Activated B cell treated with CpG ODN at 0.5 μM for 24 hours (primary cell): ENCODE data around the gene SLC9A3. TPM values are rescaled to one million over a fixed set of nuclear protein-coding genes. Genes with fewer than 3 reads are reported as not detected.

Experiments
- ATAC-seq: fragments of 200-7000 bp; cut with Tn5 transposase; one replicate; pipeline ENCODE4 v1.10.0; 2021; ENCODE audit warnings: low read depth, mild to moderate bottlenecking, moderate library complexity
- CTCF ChIA-PET: fragments of 350-600 bp; sonication (Branson Sonifier 250); formaldehyde crosslinking; loops from one replicate; lab custom pipeline; 2021; ENCODE audit warnings: antibody characterized with exemption; lab: Charles Lee
- POLR2A ChIA-PET: fragments of 350-600 bp; sonication (Branson Sonifier 250); formaldehyde crosslinking; loops from one replicate; lab custom pipeline; 2021; ENCODE audit warnings: antibody characterized with exemption; lab: Charles Lee
- DNase-seq: peaks from one replicate; pipeline ENCODE4 v3.0.0; 2022
- H3K27ac Mint-ChIP-seq: one replicate; pipeline ENCODE4 v1.8.0; 2020; ENCODE audit warnings: mixed read lengths
- H3K27me3 Mint-ChIP-seq: one replicate; pipeline ENCODE4 v1.8.0; 2021; ENCODE audit warnings: mixed read lengths
- H3K36me3 Mint-ChIP-seq: one replicate; pipeline ENCODE4 v1.8.0; 2021; ENCODE audit warnings: low read depth, mixed read lengths
- H3K4me1 Mint-ChIP-seq: one replicate; pipeline ENCODE4 v1.8.0; 2021; ENCODE audit warnings: mixed read lengths
- H3K4me3 Mint-ChIP-seq: one replicate; pipeline ENCODE4 v1.8.0; 2020; ENCODE audit warnings: mild to moderate bottlenecking, mixed read lengths
- H3K9me3 Mint-ChIP-seq: one replicate; pipeline ENCODE4 v1.8.0; 2020; ENCODE audit warnings: mixed read lengths
- CTCF ChIP-seq: fragments of 200-600 bp; IDR thresholded peaks from one replicate; pipeline ENCODE4 v1.8.0; 2022; ENCODE audit warnings: antibody characterized with exemption, mild to moderate bottlenecking
- intact Hi-C: fragments of 100-400 bp; cut with micrococcal nuclease; formaldehyde crosslinking; loops from one replicate; pipeline ENCODE4 v1.15.1; 2024
- total RNA-seq: library from RNA; stranded (reverse); gene quantifications from 2 replicates; pipeline ENCODE4 v1.2.3, GENCODE V29; 2022

SLC9A3 gene
- total RNA-seq, 1 donor from 2014 or later: 0.20 TPM

GRCh38 chr5:463301-463700 is 60.9 kb downstream of the SLC9A3 start:
- ChIA-PET POLR2A (interaction anchor here (0.9 to 1.1 kb wide), 2 partner anchors 67 to 192 kb away, joined by 3 read pairs; no protein-coding TSS in a partner anchor), CTCF (no interaction called here)
- ATAC-seq (no peak), DNase-seq (peak; percentile 1)
- Mint-ChIP-seq H3K36me3 (peaks cover 61% of the 10 kb centered on the region), H3K27me3 (no peaks in the 10 kb centered on the region), H3K27ac (no peak overlapping the region), H3K4me3 (no peak overlapping the region), H3K4me1 (peaks cover 42% of the 10 kb centered on the region), H3K9me3 (no peaks in the 10 kb centered on the region)
- intact Hi-C loops: no loop called here
- TF ChIP-seq CTCF: no peak

GRCh38 chr5:462051-462481 is 62.2 kb downstream of the SLC9A3 start:
- ChIA-PET POLR2A (interaction anchor here (0.7 kb wide), 1 partner anchor 15 kb away, joined by 5 read pairs; no protein-coding TSS in a partner anchor), CTCF (no interaction called here)
- no peak overlapping the region for H3K4me3 Mint-ChIP-seq
- ATAC-seq (no peak), DNase-seq (peak; percentile 10)
- H3K27ac Mint-ChIP-seq: no peak overlapping the region
- intact Hi-C loops: no loop called here
- TF ChIP-seq CTCF: no peak
- H3K27me3 Mint-ChIP-seq: no peaks in the 10 kb centered on the region
- H3K9me3 Mint-ChIP-seq: no peaks in the 10 kb centered on the region
- peaks cover 71% of the 10 kb centered on the region for H3K36me3 Mint-ChIP-seq
- H3K4me1 Mint-ChIP-seq: peaks cover 42% of the 10 kb centered on the region

GRCh38 chr5:460273-460625 is 64.0 kb downstream of the SLC9A3 start:
- POLR2A ChIA-PET: no interaction called here
- no peak overlapping the region for H3K27ac Mint-ChIP-seq
- H3K4me3 Mint-ChIP-seq: no peak overlapping the region
- TF ChIP-seq CTCF: no peak
- CTCF ChIA-PET: no interaction called here
- ATAC-seq: no peak
- H3K27me3 Mint-ChIP-seq: no peaks in the 10 kb centered on the region
- DNase-seq: no peak
- intact Hi-C loops: no loop called here
- H3K36me3 Mint-ChIP-seq: peaks cover 73% of the 10 kb centered on the region
- H3K9me3 Mint-ChIP-seq: no peaks in the 10 kb centered on the region
- H3K4me1 Mint-ChIP-seq: peaks cover 32% of the 10 kb centered on the region

GRCh38 chr5:459562-460272 is 64.5 kb downstream of the SLC9A3 start:
- DNase-seq: peak; percentile 15
- no peak for ATAC-seq
- Mint-ChIP-seq H3K4me1 (peaks cover 30% of the 10 kb centered on the region), H3K27ac (peak overlapping the region; percentile 41), H3K4me3 (no peak overlapping the region), H3K9me3 (no peaks in the 10 kb centered on the region), H3K36me3 (peaks cover 78% of the 10 kb centered on the region), H3K27me3 (no peaks in the 10 kb centered on the region)
- POLR2A ChIA-PET: no interaction called here
- TF ChIP-seq CTCF: no peak
- intact Hi-C loops: no loop called here
- CTCF ChIA-PET: no interaction called here

GRCh38 chr5:458547-459353 is 65.5 kb downstream of the SLC9A3 start:
- peaks cover 20% of the 10 kb centered on the region for H3K4me1 Mint-ChIP-seq
- POLR2A ChIA-PET: no interaction called here
- peaks cover 82% of the 10 kb centered on the region for H3K36me3 Mint-ChIP-seq
- DNase-seq (no peak), ATAC-seq (peak; percentile 64)
- intact Hi-C loops: no loop called here
- peak overlapping the region; percentile 62 for H3K27ac Mint-ChIP-seq
- TF ChIP-seq CTCF: no peak
- no peaks in the 10 kb centered on the region for H3K27me3 Mint-ChIP-seq
- CTCF ChIA-PET: interaction anchor here (1.2 kb wide), 1 partner anchor 12 kb away, joined by 3 read pairs; no protein-coding TSS in a partner anchor
- H3K9me3 Mint-ChIP-seq: no peaks in the 10 kb centered on the region
- H3K4me3 Mint-ChIP-seq: no peak overlapping the region
